ENCODE measurements around the gene TACR1. TPM values are rescaled to one million over a fixed set of nuclear protein-coding genes. Genes with fewer than 3 reads are reported as not detected.

TACR1 gene
- total RNA-seq, 6 donors from 2014 or later = 0.46 to 4.2 (median 1.5) TPM; not detected in 1

- H3K4me3 ChIP-seq = no peak overlapping the region
- 79 to 86% methylated on average over 7 of the region's 7 CpGs for WGBS, 2 donors
Measured at GRCh38 chr2:75041731-75042600, 157.4 kb downstream of the TACR1 start.

GRCh38 chr2:75041226-75041625, 158.1 kb downstream of the TACR1 start:
- Histone ChIP-seq H3K9me3 (no peaks in the 10 kb centered on the region), H3K36me3 (no peaks in the 10 kb centered on the region), H3K27ac (peak overlapping the region in 1 of 4 donors; percentile 1), H3K27me3 (no peaks in the 10 kb centered on the region), H3K4me3 (no peak overlapping the region), H3K4me1 (peaks cover 5 to 8% (median 7%) of the 10 kb centered on the region in 4 donors)
- DNase-seq (no peak), ATAC-seq (ENCODE audit: low FRiP score in 2 of 2) (no peak)
- WGBS, 2 donors = 86 to 88% methylated on average over 2 of the region's 2 CpGs
- no peak for TF ChIP-seq CTCF (IDR thresholded peaks at IDR 0.05)
- TF ChIP-seq POLR2AphosphoS5 (IDR thresholded peaks at IDR 0.05) = no peak
- no peak for TF ChIP-seq EP300 (IDR thresholded peaks at IDR 0.05)
- no peak for TF ChIP-seq POLR2A (IDR thresholded peaks at IDR 0.05)

More at GRCh38 chr2:75041731-75042600, 157.4 kb downstream of the TACR1 start:
- peak overlapping the region in 1 of 4 donors; percentile 44 for H3K27ac ChIP-seq
- ATAC-seq (ENCODE audit: low FRiP score in 2 of 2) (no peak), DNase-seq (no peak)
- no peaks in the 10 kb centered on the region for H3K27me3 ChIP-seq
- peaks cover 5 to 8% (median 7%) of the 10 kb centered on the region in 4 donors for H3K4me1 ChIP-seq
- H3K9me3 ChIP-seq = no peaks in the 10 kb centered on the region
- TF ChIP-seq POLR2AphosphoS5 (IDR thresholded peaks at IDR 0.05) (no peak), EP300 (IDR thresholded peaks at IDR 0.05) (no peak), CTCF (IDR thresholded peaks at IDR 0.05) (no peak), POLR2A (IDR thresholded peaks at IDR 0.05) (no peak)
- no peaks in the 10 kb centered on the region for H3K36me3 ChIP-seq

GRCh38 chr2:75035444-75036353, 163.6 kb downstream of the TACR1 start:
- ATAC-seq (ENCODE audit: low FRiP score in 2 of 2) = no peak
- H3K27me3 ChIP-seq = no peaks in the 10 kb centered on the region
- DNase-seq = no peak
- TF ChIP-seq EP300 (IDR thresholded peaks at IDR 0.05) (peak in 2 of 4 donors; percentile 11 to 17), CTCF (IDR thresholded peaks at IDR 0.05) (no peak)
- no peak overlapping the region for H3K4me3 ChIP-seq
- H3K4me1 ChIP-seq = peaks cover 0 to 18% (median 10%) of the 10 kb centered on the region in 4 donors
- WGBS, 2 donors = 52 to 53% methylated on average over 3 of the region's 3 CpGs
- no peaks in the 10 kb centered on the region for H3K36me3 ChIP-seq
- H3K9me3 ChIP-seq = no peaks in the 10 kb centered on the region
- H3K27ac ChIP-seq = peak overlapping the region in 2 of 4 donors; percentile 32

- H3K4me1 ChIP-seq = peaks cover 0 to 18% (median 10%) of the 10 kb centered on the region in 4 donors
- no peaks in the 10 kb centered on the region for H3K36me3 ChIP-seq
- no peak overlapping the region for H3K4me3 ChIP-seq
- H3K27ac ChIP-seq = no peak overlapping the region
- ATAC-seq (ENCODE audit: low FRiP score in 2 of 2) (no peak), DNase-seq (no peak)
- H3K9me3 ChIP-seq = no peaks in the 10 kb centered on the region
- TF ChIP-seq CTCF (IDR thresholded peaks at IDR 0.05) (no peak), POLR2AphosphoS5 (IDR thresholded peaks at IDR 0.05) (no peak), EP300 (IDR thresholded peaks at IDR 0.05) (no peak), POLR2A (IDR thresholded peaks at IDR 0.05) (no peak)
- H3K27me3 ChIP-seq = no peaks in the 10 kb centered on the region
- 63 to 65% methylated on average over 2 of the region's 2 CpGs for WGBS, 2 donors
Measured at GRCh38 chr2:75033516-75033915, 165.8 kb downstream of the TACR1 start.
